Epithelial cell of proximal tubule (primary cell): Measurements from ENCODE around the gene ASF1B. TPM values are rescaled to one million over a fixed set of nuclear protein-coding genes. Genes with fewer than 3 reads are reported as not detected.
A peak's percentile ranks its signal among the peaks of the same experiment; 100 is the strongest.

Experiments used
- DNase-seq: peaks from one replicate; pipeline ENCODE4 v3.0.0-alpha.2; 2011; ENCODE audit warnings: low read depth
- H3K4me3 ChIP-seq: 2 replicates; pipeline ENCODE4 v1.5.1; 2011; ENCODE audit warnings: low read depth, mild to moderate bottlenecking, low read length
- total RNA-seq: library from RNA; depleted of rRNA; stranded (reverse); fragments of >200 nt; gene quantifications from 2 replicates; pipeline ENCODE4 v1.2.3, GENCODE V29; 2015
- TF ChIP-seq, protein P1 (sequence below): conservative IDR thresholded peaks from 2 replicates; pipeline ENCODE4 v1.5.1; 2012; ENCODE audit warnings: low read depth, mild to moderate bottlenecking, low read length

ASF1B gene
- total RNA-seq, 1 donor from 2014 or later = 74.0 TPM

DNA sequence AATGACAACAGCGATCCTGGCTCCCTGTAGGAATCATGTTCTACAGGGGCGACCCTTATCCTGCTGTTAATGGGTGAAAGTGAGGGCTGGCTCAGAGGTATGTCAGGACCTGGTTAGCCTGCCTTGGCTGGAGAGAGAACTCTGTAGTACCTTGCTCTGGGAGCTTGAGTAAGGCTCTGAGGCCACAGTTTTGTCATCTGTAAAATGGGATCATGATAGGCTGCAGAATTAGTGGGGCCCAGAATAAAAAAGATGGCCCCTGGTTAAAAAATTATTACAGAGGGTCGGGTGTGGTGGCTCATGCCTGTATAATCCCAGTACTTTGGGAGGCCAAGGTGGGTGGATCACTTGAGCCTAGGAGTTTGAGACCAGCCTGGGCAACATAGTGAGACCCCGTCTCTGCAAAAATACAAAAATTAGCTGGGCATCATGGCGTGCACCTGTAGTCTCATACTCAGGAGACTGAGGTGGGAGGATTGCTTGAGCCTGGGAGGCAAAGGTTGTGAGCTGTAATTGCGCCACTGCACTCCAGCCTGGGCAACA, 35.3 kb downstream of the ASF1B start:
- DNase-seq = no peak
- no peak overlapping the region for H3K4me3 ChIP-seq
- TF ChIP-seq, protein P1, sequence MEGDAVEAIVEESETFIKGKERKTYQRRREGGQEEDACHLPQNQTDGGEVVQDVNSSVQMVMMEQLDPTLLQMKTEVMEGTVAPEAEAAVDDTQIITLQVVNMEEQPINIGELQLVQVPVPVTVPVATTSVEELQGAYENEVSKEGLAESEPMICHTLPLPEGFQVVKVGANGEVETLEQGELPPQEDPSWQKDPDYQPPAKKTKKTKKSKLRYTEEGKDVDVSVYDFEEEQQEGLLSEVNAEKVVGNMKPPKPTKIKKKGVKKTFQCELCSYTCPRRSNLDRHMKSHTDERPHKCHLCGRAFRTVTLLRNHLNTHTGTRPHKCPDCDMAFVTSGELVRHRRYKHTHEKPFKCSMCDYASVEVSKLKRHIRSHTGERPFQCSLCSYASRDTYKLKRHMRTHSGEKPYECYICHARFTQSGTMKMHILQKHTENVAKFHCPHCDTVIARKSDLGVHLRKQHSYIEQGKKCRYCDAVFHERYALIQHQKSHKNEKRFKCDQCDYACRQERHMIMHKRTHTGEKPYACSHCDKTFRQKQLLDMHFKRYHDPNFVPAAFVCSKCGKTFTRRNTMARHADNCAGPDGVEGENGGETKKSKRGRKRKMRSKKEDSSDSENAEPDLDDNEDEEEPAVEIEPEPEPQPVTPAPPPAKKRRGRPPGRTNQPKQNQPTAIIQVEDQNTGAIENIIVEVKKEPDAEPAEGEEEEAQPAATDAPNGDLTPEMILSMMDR = no peak

DNA sequence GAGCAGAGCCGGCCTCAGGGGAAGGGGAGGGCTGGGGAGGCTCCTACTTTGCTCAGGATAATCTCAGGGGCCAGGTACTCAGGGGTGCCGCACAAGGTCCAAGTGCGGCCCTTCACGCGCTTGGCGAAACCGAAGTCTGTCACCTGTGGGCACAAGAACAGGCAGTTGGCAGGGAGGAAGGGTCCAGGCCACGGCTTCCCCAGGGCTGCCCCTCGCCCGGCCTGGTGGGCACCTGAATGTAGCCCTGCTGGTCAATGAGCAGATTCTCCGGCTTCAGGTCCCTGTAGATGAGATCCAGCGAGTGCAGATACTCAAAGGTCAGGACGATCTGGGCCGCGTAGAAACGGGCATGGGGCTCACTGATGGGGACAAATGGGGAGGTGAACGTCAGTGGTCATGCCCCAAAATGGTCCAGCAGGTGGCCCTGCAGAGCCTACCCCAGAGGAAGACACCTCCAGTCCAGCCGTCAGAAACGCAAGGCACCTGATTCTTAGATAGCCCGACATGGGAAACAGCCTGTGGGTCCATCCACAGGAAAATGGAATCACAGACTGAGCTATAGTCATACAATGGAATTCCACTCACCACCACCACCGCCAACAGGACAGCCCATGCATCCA, 38.7 kb downstream of the ASF1B start:
- TF ChIP-seq, protein P1 = peak; percentile 32
- H3K4me3 ChIP-seq = no peak overlapping the region
- DNase-seq = no peak

- H3K4me3 ChIP-seq = no peak overlapping the region
- DNase-seq = no peak
- TF ChIP-seq, protein P1 = peak; percentile 43
Observed at GRCh38 chr19:14096272-14096992, 40.0 kb downstream of the ASF1B start.

- no peak for DNase-seq
- H3K4me3 ChIP-seq = no peak overlapping the region
- TF ChIP-seq, protein P1 = no peak
Observed at GRCh38 chr19:14094854-14095253, 41.5 kb downstream of the ASF1B start.

DNA sequence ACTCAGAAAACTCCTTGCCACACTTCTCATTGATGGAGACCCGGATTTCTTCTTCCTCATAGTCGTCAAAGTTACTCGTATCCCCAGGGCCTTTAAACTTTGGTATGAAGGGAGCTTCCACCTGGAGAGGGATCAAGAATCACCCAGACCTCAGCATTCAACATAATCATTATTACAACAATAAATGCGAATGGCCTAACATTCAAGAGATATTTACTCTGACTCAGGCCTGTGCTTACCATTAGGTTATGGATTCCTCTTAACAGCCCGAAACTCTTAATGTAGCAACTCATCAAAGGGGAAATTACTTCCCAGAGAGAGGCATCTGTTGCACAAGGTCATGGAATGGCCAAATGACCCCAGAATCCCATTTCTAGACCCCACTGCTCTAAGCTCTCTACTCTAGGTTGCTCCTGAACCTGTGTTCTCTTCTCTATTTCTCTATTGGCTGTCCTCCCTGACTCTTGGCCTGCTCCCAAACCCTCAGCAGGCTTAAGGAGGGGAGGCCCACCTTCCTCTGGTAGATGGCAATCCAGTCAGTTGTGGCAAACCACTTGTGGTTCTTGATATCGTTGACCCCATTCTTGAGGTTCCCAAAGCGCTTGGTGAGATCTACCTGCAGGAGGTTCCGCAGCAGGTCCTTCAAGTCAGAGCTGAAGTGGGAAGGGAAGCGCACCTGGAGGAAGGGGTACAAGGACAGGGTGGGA, 43.1 kb downstream of the ASF1B start:
- no peak for DNase-seq
- H3K4me3 ChIP-seq = no peak overlapping the region
- TF ChIP-seq, protein P1 = no peak

GRCh38 chr19:14091813-14092462, 44.5 kb downstream of the ASF1B start:
- TF ChIP-seq, protein P1 = no peak
- DNase-seq = no peak
- H3K4me3 ChIP-seq = peak overlapping the region; percentile 68
